GM23338 (cell line): ENCODE measurements around the gene FKBP5. TPM values are rescaled to one million over a fixed set of nuclear protein-coding genes. Genes with fewer than 3 reads are reported as not detected.
"Not testable (repeated sequence)": the region's sequence is repeated elsewhere in the genome, so short reads cannot be mapped to it uniquely, and the experiment has no call there.

Source experiments
- ATAC-seq: fragments of 200-7000 bp; cut with Tn5 transposase; 3 replicates; pipeline ENCODE4 v1.9.1; 2020
- DNase-seq: peaks from one replicate; pipeline ENCODE4 v3.0.0-alpha.2; 2015; ENCODE audit warnings: low spot score
- H2AFZ ChIP-seq: fragments of 200-600 bp; sonication (generic); 2 replicates; pipeline ENCODE4 v1.8.0; 2016; ENCODE audit warnings: antibody characterized with exemption, mild to moderate bottlenecking, moderate library complexity
- H3F3A ChIP-seq: fragments of 200-600 bp; sonication (generic); replicated peaks from 2 replicates; pipeline ENCODE4 v1.8.0; 2017; ENCODE audit warnings: antibody characterized with exemption, mixed run types, low read depth
- H3K27ac ChIP-seq: fragments of 200-600 bp; sonication (generic); 2 replicates; pipeline ENCODE4 v1.6.1; 2016; ENCODE audit warnings: low read depth
- H3K27me3 ChIP-seq: fragments of 200-600 bp; sonication (generic); 2 replicates; pipeline ENCODE4 v1.8.0; 2016; ENCODE audit warnings: mild to moderate bottlenecking, mixed run types, moderate library complexity; ENCODE audit not compliant: insufficient read depth
- H3K36me3 ChIP-seq: fragments of 200-600 bp; sonication (generic); 2 replicates; pipeline ENCODE4 v1.8.0; 2016; ENCODE audit warnings: mild to moderate bottlenecking; ENCODE audit not compliant: insufficient read depth
- H3K4me1 ChIP-seq: fragments of 200-600 bp; sonication (generic); 2 replicates; pipeline ENCODE4 v1.8.0; 2016; ENCODE audit warnings: mild to moderate bottlenecking, moderate library complexity; ENCODE audit not compliant: insufficient read depth
- H3K4me2 ChIP-seq: fragments of 200-600 bp; sonication (generic); 2 replicates; pipeline ENCODE4 v1.7.1; 2017; ENCODE audit warnings: mixed run types
- H3K4me3 ChIP-seq: fragments of 200-600 bp; sonication (generic); 2 replicates; pipeline ENCODE4 v1.6.1; 2016; ENCODE audit warnings: mixed run types
- H3K79me2 ChIP-seq: fragments of 200-600 bp; sonication (generic); replicated peaks from 2 replicates; pipeline ENCODE4 v1.8.0; 2017; ENCODE audit warnings: mild to moderate bottlenecking; ENCODE audit not compliant: insufficient read depth
- H3K9me2 ChIP-seq: fragments of 200-600 bp; sonication (generic); 2 replicates; pipeline ENCODE4 v1.8.0; 2017; ENCODE audit not compliant: insufficient read depth
- H4K20me1 ChIP-seq: fragments of 200-600 bp; sonication (generic); replicated peaks from 2 replicates; pipeline ENCODE4 v1.8.0; 2017; ENCODE audit warnings: mild to moderate bottlenecking; ENCODE audit not compliant: insufficient read depth
- H3K27ac Mint-ChIP-seq: 2 replicates; pipeline ENCODE4 v1.8.0; 2020; ENCODE audit warnings: inconsistent platforms, mild to moderate bottlenecking, moderate library complexity, mixed read lengths
- H3K27me3 Mint-ChIP-seq: 3 replicates; pipeline ENCODE4 v1.8.0; 2022; ENCODE audit warnings: low read depth, mild to moderate bottlenecking, moderate library complexity, mixed read lengths, inconsistent platforms; ENCODE audit not compliant: insufficient read depth, poor library complexity
- H3K36me3 Mint-ChIP-seq: 3 replicates; pipeline ENCODE4 v1.8.0; 2021; ENCODE audit warnings: low read depth, mild to moderate bottlenecking, inconsistent platforms, moderate library complexity, mixed read lengths
- H3K4me1 Mint-ChIP-seq: 3 replicates; pipeline ENCODE4 v1.8.0; 2020; ENCODE audit warnings: mild to moderate bottlenecking, inconsistent platforms, mixed read lengths
- H3K4me3 Mint-ChIP-seq: 3 replicates; pipeline ENCODE4 v1.8.0; 2021; ENCODE audit warnings: moderate library complexity, mild to moderate bottlenecking, inconsistent platforms, mixed read lengths
- H3K9me3 Mint-ChIP-seq: 3 replicates; pipeline ENCODE4 v1.8.0; 2020; ENCODE audit warnings: moderate library complexity, mild to moderate bottlenecking, inconsistent platforms, mixed read lengths
- CREB1 ChIP-seq: fragments of 250-450 bp; sonication (Bioruptor Pico); IDR thresholded peaks from 2 replicates; pipeline ENCODE4 v1.5.0; 2020; ENCODE audit warnings: low read depth, mild to moderate bottlenecking, moderate library complexity
- ZNF114 ChIP-seq: fragments of 250-450 bp; sonication (Bioruptor Pico); IDR thresholded peaks from 2 replicates; pipeline ENCODE4 v1.5.0; 2020; ENCODE audit warnings: mild to moderate bottlenecking, moderate library complexity
- ZNF331 ChIP-seq: fragments of 250-450 bp; sonication (Bioruptor Pico); IDR thresholded peaks from 2 replicates; pipeline ENCODE4 v1.5.0; 2020; ENCODE audit warnings: low read depth, mild to moderate bottlenecking, moderate library complexity
- polyA plus RNA-seq: library from polyadenylated mRNA; unstranded; fragments of >200 nt; fragmentation: Nextera tagmentation; extraction: Ambion mirVana; gene quantifications from 2 replicates; pipeline ENCODE4 v1.2.1, GENCODE V29; 2016
- total RNA-seq: library from RNA; depleted of rRNA; stranded (reverse); fragments of >200 nt; shearing (Covaris generic); gene quantifications from 2 replicates; pipeline ENCODE4 v1.2.3, GENCODE V29; 2014
- TF ChIP-seq, protein P1 (sequence below): fragments of 250-450 bp; sonication (Bioruptor Pico); IDR thresholded peaks from 2 replicates; pipeline ENCODE4 v1.5.0; 2020; ENCODE audit warnings: mild to moderate bottlenecking, moderate library complexity

Gene FKBP5
- total and polyA plus RNA-seq, 2 experiments from 2014 or later, result 19.8 to 28.6 TPM

DNA sequence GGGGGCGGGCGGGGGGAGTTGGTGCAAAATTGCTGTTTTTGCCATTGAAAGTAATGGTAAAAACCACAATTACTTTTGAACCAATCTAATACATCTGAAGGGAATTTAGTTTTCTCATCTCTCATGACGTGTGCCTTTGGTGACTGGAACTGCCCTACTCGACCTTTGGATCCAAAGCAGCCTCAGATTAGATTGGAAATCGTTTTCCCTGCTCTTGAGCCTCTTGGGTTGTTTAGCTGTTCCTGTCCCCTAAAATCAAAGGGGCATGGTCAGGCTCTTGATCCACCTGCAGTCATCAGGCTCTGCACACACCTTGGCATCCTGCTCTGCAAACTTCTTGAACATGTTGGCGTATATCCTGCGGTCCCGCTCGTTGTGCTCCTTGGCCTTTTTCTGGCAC lies 112.0 kb downstream of the FKBP5 start:
- H3K27ac Mint-ChIP-seq, result 0 out of 2 replicates have a peak overlapping the region, but pooled peaks have one; percentile 21
- peaks cover 7% of the 10 kb centered on the region for H3K27me3 Mint-ChIP-seq
- Histone ChIP-seq H3K36me3 (peaks cover 5% of the 10 kb centered on the region; the same call in 1 of the 2 replicates), H3K4me2 (no peak overlapping the region), H3K4me3 (no peak overlapping the region), H3K9me2 (no peaks in the 10 kb centered on the region), H3K27ac (no peak overlapping the region), H2AFZ (no peak overlapping the region), H4K20me1 (no peaks in the 10 kb centered on the region), H3K79me2 (no peaks in the 10 kb centered on the region), H3K4me1 (peaks cover 18% of the 10 kb centered on the region), H3K27me3 (no peaks in the 10 kb centered on the region), H3F3A (no peaks in the 10 kb centered on the region)
- H3K4me1 Mint-ChIP-seq, result peaks cover 21% of the 10 kb centered on the region
- DNase-seq, result no peak
- peaks cover 10% of the 10 kb centered on the region; the same call in 2 of the 3 replicates for H3K36me3 Mint-ChIP-seq
- H3K4me3 Mint-ChIP-seq, result no peak overlapping the region
- no peaks in the 10 kb centered on the region for H3K9me3 Mint-ChIP-seq
- no peak for TF ChIP-seq CREB1 (CRISPR knock-in tag)
- ATAC-seq, result no peak

DNA sequence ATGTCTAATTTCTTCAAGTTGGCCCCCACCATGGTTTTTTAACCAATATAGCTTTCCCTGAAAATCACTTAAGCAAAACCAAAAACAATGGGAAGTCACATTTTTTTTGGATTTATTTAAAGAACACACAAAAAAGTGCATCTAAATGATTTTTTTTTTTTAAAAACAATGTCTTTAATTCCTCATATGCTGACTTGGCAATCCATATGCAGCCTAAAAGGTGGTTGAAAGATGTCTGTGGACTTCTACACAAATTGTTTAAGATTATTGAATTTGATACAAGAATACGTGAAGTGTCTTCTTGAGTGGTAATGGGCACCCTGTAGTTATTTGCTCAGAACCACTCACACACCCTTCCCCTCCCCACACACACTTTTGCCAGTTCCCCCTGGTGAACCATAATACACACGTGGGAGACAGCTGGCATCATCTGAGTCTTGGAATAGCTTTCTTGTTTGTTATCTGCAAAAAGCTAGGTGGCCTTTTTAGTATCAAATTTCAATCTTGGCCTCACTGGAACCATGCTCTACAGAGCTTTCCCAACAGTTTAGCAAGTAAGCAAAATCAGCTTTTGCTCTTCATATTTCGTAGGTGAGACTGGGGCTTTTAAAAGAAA lies 115.1 kb downstream of the FKBP5 start:
- H3K27ac Mint-ChIP-seq, result no peak overlapping the region
- no peak overlapping the region for H3K4me3 ChIP-seq
- no peaks in the 10 kb centered on the region for H3F3A ChIP-seq
- H3K79me2 ChIP-seq, result no peaks in the 10 kb centered on the region
- peaks cover 18% of the 10 kb centered on the region for H3K4me1 ChIP-seq
- ATAC-seq (no peak), DNase-seq (no peak)
- H3K27ac ChIP-seq, result no peak overlapping the region
- no peaks in the 10 kb centered on the region for H4K20me1 ChIP-seq
- no peak overlapping the region for H3K4me2 ChIP-seq
- H3K4me1 Mint-ChIP-seq, result peaks cover 21% of the 10 kb centered on the region
- no peak for TF ChIP-seq ZNF114 (CRISPR knock-in tag)
- TF ChIP-seq ZNF331 (CRISPR knock-in tag), result no peak
- TF ChIP-seq, protein P1, sequence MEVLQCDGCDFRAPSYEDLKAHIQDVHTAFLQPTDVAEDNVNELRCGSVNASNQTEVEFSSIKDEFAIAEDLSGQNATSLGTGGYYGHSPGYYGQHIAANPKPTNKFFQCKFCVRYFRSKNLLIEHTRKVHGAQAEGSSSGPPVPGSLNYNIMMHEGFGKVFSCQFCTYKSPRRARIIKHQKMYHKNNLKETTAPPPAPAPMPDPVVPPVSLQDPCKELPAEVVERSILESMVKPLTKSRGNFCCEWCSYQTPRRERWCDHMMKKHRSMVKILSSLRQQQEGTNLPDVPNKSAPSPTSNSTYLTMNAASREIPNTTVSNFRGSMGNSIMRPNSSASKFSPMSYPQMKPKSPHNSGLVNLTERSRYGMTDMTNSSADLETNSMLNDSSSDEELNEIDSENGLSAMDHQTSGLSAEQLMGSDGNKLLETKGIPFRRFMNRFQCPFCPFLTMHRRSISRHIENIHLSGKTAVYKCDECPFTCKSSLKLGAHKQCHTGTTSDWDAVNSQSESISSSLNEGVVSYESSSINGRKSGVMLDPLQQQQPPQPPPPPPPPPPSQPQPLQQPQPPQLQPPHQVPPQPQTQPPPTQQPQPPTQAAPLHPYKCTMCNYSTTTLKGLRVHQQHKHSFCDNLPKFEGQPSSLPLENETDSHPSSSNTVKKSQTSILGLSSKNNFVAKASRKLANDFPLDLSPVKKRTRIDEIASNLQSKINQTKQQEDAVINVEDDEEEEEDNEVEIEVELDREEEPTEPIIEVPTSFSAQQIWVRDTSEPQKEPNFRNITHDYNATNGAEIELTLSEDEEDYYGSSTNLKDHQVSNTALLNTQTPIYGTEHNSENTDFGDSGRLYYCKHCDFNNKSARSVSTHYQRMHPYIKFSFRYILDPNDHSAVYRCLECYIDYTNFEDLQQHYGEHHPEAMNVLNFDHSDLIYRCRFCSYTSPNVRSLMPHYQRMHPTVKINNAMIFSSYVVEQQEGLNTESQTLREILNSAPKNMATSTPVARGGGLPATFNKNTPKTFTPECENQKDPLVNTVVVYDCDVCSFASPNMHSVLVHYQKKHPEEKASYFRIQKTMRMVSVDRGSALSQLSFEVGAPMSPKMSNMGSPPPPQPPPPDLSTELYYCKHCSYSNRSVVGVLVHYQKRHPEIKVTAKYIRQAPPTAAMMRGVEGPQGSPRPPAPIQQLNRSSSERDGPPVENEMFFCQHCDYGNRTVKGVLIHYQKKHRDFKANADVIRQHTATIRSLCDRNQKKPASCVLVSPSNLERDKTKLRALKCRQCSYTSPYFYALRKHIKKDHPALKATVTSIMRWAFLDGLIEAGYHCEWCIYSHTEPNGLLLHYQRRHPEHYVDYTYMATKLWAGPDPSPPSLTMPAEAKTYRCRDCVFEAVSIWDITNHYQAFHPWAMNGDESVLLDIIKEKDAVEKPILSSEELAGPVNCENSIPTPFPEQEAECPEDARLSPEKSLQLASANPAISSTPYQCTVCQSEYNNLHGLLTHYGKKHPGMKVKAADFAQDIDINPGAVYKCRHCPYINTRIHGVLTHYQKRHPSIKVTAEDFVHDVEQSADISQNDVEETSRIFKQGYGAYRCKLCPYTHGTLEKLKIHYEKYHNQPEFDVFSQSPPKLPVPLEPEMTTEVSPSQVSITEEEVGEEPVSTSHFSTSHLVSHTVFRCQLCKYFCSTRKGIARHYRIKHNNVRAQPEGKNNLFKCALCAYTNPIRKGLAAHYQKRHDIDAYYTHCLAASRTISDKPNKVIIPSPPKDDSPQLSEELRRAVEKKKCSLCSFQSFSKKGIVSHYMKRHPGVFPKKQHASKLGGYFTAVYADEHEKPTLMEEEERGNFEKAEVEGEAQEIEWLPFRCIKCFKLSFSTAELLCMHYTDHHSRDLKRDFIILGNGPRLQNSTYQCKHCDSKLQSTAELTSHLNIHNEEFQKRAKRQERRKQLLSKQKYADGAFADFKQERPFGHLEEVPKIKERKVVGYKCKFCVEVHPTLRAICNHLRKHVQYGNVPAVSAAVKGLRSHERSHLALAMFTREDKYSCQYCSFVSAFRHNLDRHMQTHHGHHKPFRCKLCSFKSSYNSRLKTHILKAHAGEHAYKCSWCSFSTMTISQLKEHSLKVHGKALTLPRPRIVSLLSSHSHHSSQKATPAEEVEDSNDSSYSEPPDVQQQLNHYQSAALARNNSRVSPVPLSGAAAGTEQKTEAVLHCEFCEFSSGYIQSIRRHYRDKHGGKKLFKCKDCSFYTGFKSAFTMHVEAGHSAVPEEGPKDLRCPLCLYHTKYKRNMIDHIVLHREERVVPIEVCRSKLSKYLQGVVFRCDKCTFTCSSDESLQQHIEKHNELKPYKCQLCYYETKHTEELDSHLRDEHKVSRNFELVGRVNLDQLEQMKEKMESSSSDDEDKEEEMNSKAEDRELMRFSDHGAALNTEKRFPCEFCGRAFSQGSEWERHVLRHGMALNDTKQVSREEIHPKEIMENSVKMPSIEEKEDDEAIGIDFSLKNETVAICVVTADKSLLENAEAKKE, result no peak
- no peak overlapping the region for H3K4me3 Mint-ChIP-seq
- no peak overlapping the region for H2AFZ ChIP-seq
- no peaks in the 10 kb centered on the region for H3K27me3 ChIP-seq
- H3K36me3 ChIP-seq, result peaks cover 5% of the 10 kb centered on the region; the same call in 1 of the 2 replicates
- peaks cover 12% of the 10 kb centered on the region for H3K27me3 Mint-ChIP-seq
- no peaks in the 10 kb centered on the region for H3K9me3 Mint-ChIP-seq
- no peaks in the 10 kb centered on the region for H3K9me2 ChIP-seq
- peaks cover 10% of the 10 kb centered on the region; the same call in 2 of the 3 replicates for H3K36me3 Mint-ChIP-seq

DNA sequence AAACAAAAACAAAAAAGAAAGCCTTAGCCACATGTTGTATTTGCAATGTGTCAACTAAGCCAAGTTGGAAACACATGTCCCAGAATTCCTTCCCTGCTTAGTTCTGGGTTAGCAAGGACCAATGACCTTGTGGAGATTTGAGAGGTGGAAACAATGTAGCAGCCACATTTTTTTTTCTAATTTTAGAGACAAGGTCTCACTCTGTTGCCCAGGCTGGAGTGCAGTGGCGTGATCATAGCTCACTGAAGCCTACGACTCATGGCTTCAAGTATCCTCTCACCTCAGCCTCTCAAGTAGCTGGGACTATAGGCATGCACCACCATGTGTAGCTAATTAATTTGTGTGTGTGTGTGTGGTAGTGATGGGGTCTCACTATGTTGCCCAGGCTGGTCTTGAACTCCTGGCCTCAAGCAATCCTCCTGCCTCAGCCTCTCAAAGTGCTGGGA lies 117.8 kb downstream of the FKBP5 start:
- Mint-ChIP-seq H3K4me1 (peaks cover 20% of the 10 kb centered on the region), H3K36me3 (peaks cover 19% of the 10 kb centered on the region), H3K9me3 (peaks cover 12% of the 10 kb centered on the region), H3K27me3 (peaks cover 12% of the 10 kb centered on the region)
- H2AFZ ChIP-seq, H3K27ac ChIP-seq, H3K27ac Mint-ChIP-seq, H3K79me2 ChIP-seq, H3K4me3 Mint-ChIP-seq, ATAC-seq, H3K9me2 ChIP-seq, H3K4me2 ChIP-seq, H4K20me1 ChIP-seq, DNase-seq, H3K4me3 ChIP-seq, H3F3A ChIP-seq, H3K36me3 ChIP-seq, H3K27me3 ChIP-seq: not testable (repeated sequence)
- H3K4me1 ChIP-seq, result peaks cover 18% of the 10 kb centered on the region
